ENCODE data around the gene HTR5A. TPM values are rescaled to one million over a fixed set of nuclear protein-coding genes. Genes with fewer than 3 reads are reported as not detected.

HTR5A gene
- total RNA-seq, 1 donor from 2014 or later, result not detected

GRCh38 chr7:155106356-155106755, 36.2 kb downstream of the HTR5A start:
- TF ChIP-seq CTCF (IDR thresholded peaks at IDR 0.05; ENCODE audit: unreplicated experiment), result no peak
- no peaks in the 10 kb centered on the region for H3K9me3 Mint-ChIP-seq
- no peaks in the 10 kb centered on the region for H3K36me3 Mint-ChIP-seq
- H3K27me3 Mint-ChIP-seq (ENCODE audit: low read depth), result peaks cover 31% of the 10 kb centered on the region
- peaks cover 3% of the 10 kb centered on the region for H3K4me1 Mint-ChIP-seq
- H3K4me3 Mint-ChIP-seq, result no peak overlapping the region
- DNase-seq (ENCODE audit: low spot score in 2 of 2, unreplicated experiment in 2 of 2), result no peak
- no peak overlapping the region for H3K27ac Mint-ChIP-seq

- Mint-ChIP-seq H3K27ac (no peak overlapping the region), H3K4me1 (peaks cover 5% of the 10 kb centered on the region), H3K9me3 (no peaks in the 10 kb centered on the region), H3K27me3 (ENCODE audit: low read depth) (peaks cover 33% of the 10 kb centered on the region), H3K36me3 (no peaks in the 10 kb centered on the region), H3K4me3 (no peak overlapping the region)
- TF ChIP-seq CTCF (IDR thresholded peaks at IDR 0.05; ENCODE audit: unreplicated experiment), result no peak
- DNase-seq (ENCODE audit: low spot score in 2 of 2, unreplicated experiment in 2 of 2), result no peak
These were observed 37.0 kb downstream of the HTR5A start for GRCh38 chr7:155107126-155107525.

- peaks cover 33% of the 10 kb centered on the region for H3K27me3 Mint-ChIP-seq (ENCODE audit: low read depth)
- H3K36me3 Mint-ChIP-seq, result no peaks in the 10 kb centered on the region
- no peak overlapping the region for H3K4me3 Mint-ChIP-seq
- TF ChIP-seq CTCF (IDR thresholded peaks at IDR 0.05; ENCODE audit: unreplicated experiment), result no peak
- peaks cover 12% of the 10 kb centered on the region for H3K4me1 Mint-ChIP-seq
- DNase-seq (ENCODE audit: low spot score in 2 of 2, unreplicated experiment in 2 of 2), result no peak
- H3K9me3 Mint-ChIP-seq, result no peaks in the 10 kb centered on the region
- no peak overlapping the region for H3K27ac Mint-ChIP-seq
These were observed 38.2 kb downstream of the HTR5A start for GRCh38 chr7:155108144-155108901.

GRCh38 chr7:155109121-155109520, 39.0 kb downstream of the HTR5A start:
- Mint-ChIP-seq H3K27me3 (ENCODE audit: low read depth) (peaks cover 33% of the 10 kb centered on the region), H3K9me3 (no peaks in the 10 kb centered on the region), H3K36me3 (no peaks in the 10 kb centered on the region), H3K4me1 (peaks cover 12% of the 10 kb centered on the region), H3K27ac (no peak overlapping the region), H3K4me3 (no peak overlapping the region)
- TF ChIP-seq CTCF (IDR thresholded peaks at IDR 0.05; ENCODE audit: unreplicated experiment), result no peak
- DNase-seq (ENCODE audit: low spot score in 2 of 2, unreplicated experiment in 2 of 2), result no peak

GRCh38 chr7:155115288-155115687, 45.2 kb downstream of the HTR5A start:
- H3K4me3 Mint-ChIP-seq, result no peak overlapping the region
- H3K36me3 Mint-ChIP-seq, result no peaks in the 10 kb centered on the region
- peaks cover 30% of the 10 kb centered on the region for H3K9me3 Mint-ChIP-seq
- DNase-seq (ENCODE audit: low spot score in 2 of 2, unreplicated experiment in 2 of 2), result no peak
- H3K27me3 Mint-ChIP-seq (ENCODE audit: low read depth), result peaks cover 13% of the 10 kb centered on the region
- H3K27ac Mint-ChIP-seq, result no peak overlapping the region
- no peak for TF ChIP-seq CTCF (IDR thresholded peaks at IDR 0.05; ENCODE audit: unreplicated experiment)
- H3K4me1 Mint-ChIP-seq, result peaks cover 12% of the 10 kb centered on the region
